ENCODE results near the gene PRRT1B. TPM values are rescaled to one million over a fixed set of nuclear protein-coding genes. Genes with fewer than 3 reads are reported as not detected.

Gene PRRT1B
- total RNA-seq, 4 donors from 2014 or later = not detected

- Histone ChIP-seq H3K36me3 (peaks cover 77% of the 10 kb centered on the region), H3K4me1 (no peaks in the 10 kb centered on the region), H3K27ac (no peak overlapping the region), H3K4me3 (no peak overlapping the region), H3K27me3 (no peaks in the 10 kb centered on the region), H3K9me3 (no peaks in the 10 kb centered on the region)
- 95% methylated on average over 17 of the region's 23 CpGs for WGBS
- TF ChIP-seq POLR2AphosphoS5 (IDR thresholded peaks at IDR 0.05) = no peak
- no peak for TF ChIP-seq CTCF (IDR thresholded peaks at IDR 0.05)
- no peak for TF ChIP-seq EP300 (IDR thresholded peaks at IDR 0.05)
- TF ChIP-seq POLR2A (IDR thresholded peaks at IDR 0.05) = no peak
- DNase-seq (ENCODE audit: low spot score in 2 of 2) = no peak
Observed at GRCh38 chr9:131575946-131576853, 30.9 kb downstream of the PRRT1B start.

GRCh38 chr9:131577005-131578000 is 32.0 kb downstream of the PRRT1B start:
- H3K4me3 ChIP-seq = no peak overlapping the region
- 86% methylated on average over 21 of the region's 25 CpGs for WGBS
- no peaks in the 10 kb centered on the region for H3K27me3 ChIP-seq
- peaks cover 78% of the 10 kb centered on the region for H3K36me3 ChIP-seq
- TF ChIP-seq POLR2A (IDR thresholded peaks at IDR 0.05) (no peak), EP300 (IDR thresholded peaks at IDR 0.05) (no peak), CTCF (IDR thresholded peaks at IDR 0.05) (no peak), POLR2AphosphoS5 (IDR thresholded peaks at IDR 0.05) (no peak)
- no peaks in the 10 kb centered on the region for H3K9me3 ChIP-seq
- no peak overlapping the region for H3K27ac ChIP-seq
- no peak for DNase-seq (ENCODE audit: low spot score in 2 of 2)
- no peaks in the 10 kb centered on the region for H3K4me1 ChIP-seq

GRCh38 chr9:131578021-131578420 is 32.7 kb downstream of the PRRT1B start:
- Histone ChIP-seq H3K4me1 (no peaks in the 10 kb centered on the region), H3K9me3 (no peaks in the 10 kb centered on the region), H3K36me3 (peaks cover 82% of the 10 kb centered on the region), H3K27me3 (no peaks in the 10 kb centered on the region), H3K4me3 (no peak overlapping the region), H3K27ac (no peak overlapping the region)
- no peak for DNase-seq (ENCODE audit: low spot score in 2 of 2)
- TF ChIP-seq POLR2A (IDR thresholded peaks at IDR 0.05) (no peak), CTCF (IDR thresholded peaks at IDR 0.05) (no peak), POLR2AphosphoS5 (IDR thresholded peaks at IDR 0.05) (no peak), EP300 (IDR thresholded peaks at IDR 0.05) (no peak)
- 76% methylated on average over 13 of the region's 13 CpGs for WGBS

- H3K36me3 ChIP-seq = peaks cover 91% of the 10 kb centered on the region
- no peaks in the 10 kb centered on the region for H3K9me3 ChIP-seq
- WGBS = 66% methylated on average over 22 of the region's 26 CpGs
- no peak for TF ChIP-seq POLR2AphosphoS5 (IDR thresholded peaks at IDR 0.05)
- no peak for TF ChIP-seq EP300 (IDR thresholded peaks at IDR 0.05)
- TF ChIP-seq POLR2A (IDR thresholded peaks at IDR 0.05) = no peak
- no peak for TF ChIP-seq CTCF (IDR thresholded peaks at IDR 0.05)
- no peak overlapping the region for H3K27ac ChIP-seq
- no peak overlapping the region for H3K4me3 ChIP-seq
- no peaks in the 10 kb centered on the region for H3K4me1 ChIP-seq
- DNase-seq (ENCODE audit: low spot score in 2 of 2) = no peak
- no peaks in the 10 kb centered on the region for H3K27me3 ChIP-seq
Observed at GRCh38 chr9:131578731-131579504, 33.6 kb downstream of the PRRT1B start.
